HCT116 (cell line): ENCODE data around the gene RNF11. TPM values are rescaled to one million over a fixed set of nuclear protein-coding genes. Genes with fewer than 3 reads are reported as not detected.

Experiments used
- ATAC-seq: fragments of 200-7000 bp; cut with Tn5 transposase; 2 replicates; pipeline ENCODE4 v1.9.1; 2020; ENCODE audit warnings: mild to moderate bottlenecking, moderate library complexity
- BruUV-seq: library from RNA; stranded (reverse); fragments of 400-500 nt; replicated peaks from 2 replicates; lab custom pipeline; 2021; lab: Mats Ljungman, UMichigan
- CTCF ChIA-PET: fragments of 300-600 bp; sonication (Branson Sonifier 250); formaldehyde crosslinking; loops from one replicate; lab custom pipeline; 2021; ENCODE audit warnings: antibody characterized with exemption; lab: Charles Lee
- POLR2A ChIA-PET: fragments of 300-600, 350-600 bp; sonication (Branson Sonifier 250); formaldehyde crosslinking; loops from one replicate; lab custom pipeline; 2021; ENCODE audit warnings: antibody characterized with exemption; lab: Charles Lee
- RAD21 ChIA-PET, 2 experiments: fragments of 300-600 bp; sonication (Branson Sonifier 250); formaldehyde crosslinking; loops; one replicate each; lab custom pipeline; 2023; ENCODE audit warnings: low total read pairs in 2 of 2; ENCODE audit not compliant: uncharacterized antibody in 2 of 2, unreplicated experiment in 2 of 2, low non-redundant PET in 1 of 2; lab: Charles Lee
- DNase-seq: peaks from one replicate; pipeline ENCODE4 v3.0.0-alpha.2; 2010; ENCODE audit warnings: low read depth, low spot score
- H2AFZ ChIP-seq: fragments of 200-600 bp; shearing (Covaris generic), sonication (generic); 2 replicates; pipeline ENCODE4 v1.6.1; 2017; ENCODE audit warnings: low read depth, mixed run types, mixed read lengths, antibody characterized with exemption, low read length; ENCODE audit not compliant: poor library complexity, severe bottlenecking
- H3K27ac ChIP-seq: 2 replicates; pipeline ENCODE4 v1.5.1; 2012; ENCODE audit warnings: low read depth, low read length
- H3K27me3 ChIP-seq: fragments of 200-600 bp; sonication (generic); 2 replicates; pipeline ENCODE4 v1.6.1; 2016; ENCODE audit warnings: mixed run types, low read length, mixed read lengths; ENCODE audit not compliant: insufficient read depth
- H3K36me3 ChIP-seq, 2 experiments: fragments of 200-500 bp in 1 of 2; fragments of 200-600 bp in 1 of 2; sonication (Bioruptor generic) in 1 of 2; sonication (generic) in 1 of 2; 2 replicates each; pipeline versions ENCODE4 v1.5.1 to v1.6.1; 2014 to 2016; ENCODE audit warnings: low read length in 2 of 2, inconsistent platforms in 1 of 2, mixed read lengths in 1 of 2, mixed run types in 1 of 2; ENCODE audit not compliant: insufficient read depth in 2 of 2, control insufficient read depth in 1 of 2
- H3K4me1 ChIP-seq, 2 experiments: fragments of 200-600 bp in 1 of 2; sonication (generic) in 1 of 2; 2 replicates each; pipeline versions ENCODE4 v1.5.1 to v1.6.1; 2012 to 2017; ENCODE audit warnings: low read length in 2 of 2, inconsistent platforms in 1 of 2, mild to moderate bottlenecking in 1 of 2, mixed read lengths in 1 of 2, mixed run types in 1 of 2, moderate library complexity in 1 of 2; ENCODE audit not compliant: insufficient read depth in 2 of 2, control insufficient read depth in 1 of 2
- H3K4me2 ChIP-seq: fragments of 200-600 bp; sonication (generic); 2 replicates; pipeline ENCODE4 v1.6.1; 2017; ENCODE audit warnings: mixed run types, low read length, mixed read lengths
- H3K4me3 ChIP-seq, 2 experiments: fragments of 200-600 bp in 1 of 2; sonication (generic) in 1 of 2; replicated peaks in 1 of 2; 2 replicates each; pipeline ENCODE4 v1.5.1; 2011 to 2016; ENCODE audit warnings: low read length in 2 of 2, control low read depth in 1 of 2, low read depth in 1 of 2, mild to moderate bottlenecking in 1 of 2, mixed read lengths in 1 of 2, mixed run types in 1 of 2
- H3K79me2 ChIP-seq: fragments of 200-600 bp; sonication (generic); 2 replicates; pipeline ENCODE4 v1.6.1; 2017; ENCODE audit warnings: mild to moderate bottlenecking, mixed run types, low read length, moderate library complexity, mixed read lengths; ENCODE audit not compliant: insufficient read depth
- H3K9ac ChIP-seq: fragments of 200-600 bp; sonication (generic); 2 replicates; pipeline ENCODE4 v1.6.1; 2016; ENCODE audit warnings: low read length, mixed read lengths
- H3K9me2 ChIP-seq: fragments of 200-600 bp; sonication (generic), shearing (Covaris generic); 2 replicates; pipeline ENCODE4 v1.6.1; 2017; ENCODE audit warnings: mixed run types, mild to moderate bottlenecking, moderate library complexity; ENCODE audit not compliant: insufficient read depth
- H3K9me3 ChIP-seq, 2 experiments: fragments of 200-500 bp in 1 of 2; fragments of 200-600 bp in 1 of 2; sonication (Bioruptor generic) in 1 of 2; sonication (generic) in 1 of 2; 2 replicates each; pipeline ENCODE4 v1.6.1; 2014 to 2017; ENCODE audit warnings: low read length in 2 of 2, mixed read lengths in 2 of 2, inconsistent platforms in 1 of 2, low read depth in 1 of 2, mild to moderate bottlenecking in 1 of 2, mixed run types in 1 of 2, moderate library complexity in 1 of 2; ENCODE audit not compliant: control insufficient read depth in 1 of 2, insufficient read depth in 1 of 2
- H4K20me1 ChIP-seq: fragments of 200-600 bp; sonication (generic), shearing (Covaris generic); 2 replicates; pipeline ENCODE4 v1.6.1; 2017; ENCODE audit warnings: mixed run types, mild to moderate bottlenecking, moderate library complexity; ENCODE audit not compliant: insufficient read depth
- CEBPB ChIP-seq: IDR thresholded peaks from 2 replicates; pipeline ENCODE4 v1.6.1; 2012; ENCODE audit warnings: low read depth
- CTCF ChIP-seq, 3 experiments: fragments of 200-600 bp in 1 of 3; sonication (generic) in 1 of 3; IDR thresholded peaks in 2 of 3; conservative IDR thresholded peaks in 1 of 3; 2 replicates each; pipeline ENCODE4 v1.5.1; 2012 to 2017; ENCODE audit warnings: low read depth in 2 of 3, low read length in 2 of 3, antibody characterized with exemption in 1 of 3, borderline replicate concordance in 1 of 3, control low read depth in 1 of 3, mild to moderate bottlenecking in 1 of 3, mixed read lengths in 1 of 3, mixed run types in 1 of 3, moderate library complexity in 1 of 3; ENCODE audit not compliant: insufficient read depth in 1 of 3
- EGR1 ChIP-seq: IDR thresholded peaks from 2 replicates; pipeline ENCODE4 v1.6.1; 2012; ENCODE audit warnings: low read depth
- POLR2A ChIP-seq: IDR thresholded peaks from 2 replicates; pipeline ENCODE4 v1.7.0; 2011; ENCODE audit warnings: borderline replicate concordance; ENCODE audit not compliant: insufficient read depth, insufficient read length; ENCODE audit errors: extremely low read depth
- POLR2AphosphoS5 ChIP-seq: IDR thresholded peaks from 2 replicates; pipeline ENCODE4 v1.6.1; 2011; ENCODE audit warnings: mild to moderate bottlenecking, low read depth, low read length, moderate library complexity
- SIN3A ChIP-seq: IDR thresholded peaks from 2 replicates; pipeline ENCODE4 v1.6.1; 2012; ENCODE audit warnings: low read depth
- ZNF274 ChIP-seq: fragments of 200-500 bp; sonication (Bioruptor generic); IDR thresholded peaks from 2 replicates; pipeline ENCODE4 v1.6.1; 2014; ENCODE audit warnings: mild to moderate bottlenecking, low read depth, low read length, inconsistent platforms
- intact Hi-C: fragments of 100-400 bp; cut with micrococcal nuclease; formaldehyde crosslinking; loops from 2 replicates; pipeline ENCODE4 v1.10.0; 2022
- total RNA-seq: library from RNA; stranded (reverse); gene quantifications from one replicate; pipeline ENCODE4 v1.2.1, GENCODE V29; 2021; ENCODE audit not compliant: unreplicated experiment
- TF ChIP-seq, protein P1 (sequence below): IDR thresholded peaks from 2 replicates; pipeline ENCODE4 v1.6.1; 2012; ENCODE audit warnings: low read depth
- TF ChIP-seq, protein P2 (sequence below): IDR thresholded peaks from 2 replicates; pipeline ENCODE4 v1.6.1; 2012

Gene RNF11
- total RNA-seq, 1 experiment from 2014 or later: 60.9 TPM

- BruUV-seq: no TSS peak
- POLR2A ChIA-PET: no interaction called here
Observed at GRCh38 chr1:51303315-51303714, 67.2 kb downstream of the RNF11 start.

More at GRCh38 chr1:51303315-51303714, 67.2 kb downstream of the RNF11 start:
- no peak for DNase-seq
- intact Hi-C loops: no loop called here
- Histone ChIP-seq H3K9me2 (no peaks in the 10 kb centered on the region), H3K4me2 (no peak overlapping the region), H3K27me3 (no peaks in the 10 kb centered on the region), H3K9me3 (no peaks in the 10 kb centered on the region), H3K4me3 (no peak overlapping the region), H4K20me1 (no peaks in the 10 kb centered on the region)
- ATAC-seq: no peak; the same call in 1 of the 2 replicates
- ChIA-PET CTCF (no interaction called here), RAD21 (no interaction called here)
- TF ChIP-seq POLR2AphosphoS5: no peak
- TF ChIP-seq CTCF (IDR thresholded peaks at IDR 0.05 in 2 of 3, conservative IDR thresholded peaks at IDR 0.05 in 1 of 3; ENCODE audit: borderline replicate concordance in 1 of 3, insufficient read depth in 1 of 3, low read depth in 2 of 3, low read length in 2 of 3): no peak
- TF ChIP-seq, protein P1, sequence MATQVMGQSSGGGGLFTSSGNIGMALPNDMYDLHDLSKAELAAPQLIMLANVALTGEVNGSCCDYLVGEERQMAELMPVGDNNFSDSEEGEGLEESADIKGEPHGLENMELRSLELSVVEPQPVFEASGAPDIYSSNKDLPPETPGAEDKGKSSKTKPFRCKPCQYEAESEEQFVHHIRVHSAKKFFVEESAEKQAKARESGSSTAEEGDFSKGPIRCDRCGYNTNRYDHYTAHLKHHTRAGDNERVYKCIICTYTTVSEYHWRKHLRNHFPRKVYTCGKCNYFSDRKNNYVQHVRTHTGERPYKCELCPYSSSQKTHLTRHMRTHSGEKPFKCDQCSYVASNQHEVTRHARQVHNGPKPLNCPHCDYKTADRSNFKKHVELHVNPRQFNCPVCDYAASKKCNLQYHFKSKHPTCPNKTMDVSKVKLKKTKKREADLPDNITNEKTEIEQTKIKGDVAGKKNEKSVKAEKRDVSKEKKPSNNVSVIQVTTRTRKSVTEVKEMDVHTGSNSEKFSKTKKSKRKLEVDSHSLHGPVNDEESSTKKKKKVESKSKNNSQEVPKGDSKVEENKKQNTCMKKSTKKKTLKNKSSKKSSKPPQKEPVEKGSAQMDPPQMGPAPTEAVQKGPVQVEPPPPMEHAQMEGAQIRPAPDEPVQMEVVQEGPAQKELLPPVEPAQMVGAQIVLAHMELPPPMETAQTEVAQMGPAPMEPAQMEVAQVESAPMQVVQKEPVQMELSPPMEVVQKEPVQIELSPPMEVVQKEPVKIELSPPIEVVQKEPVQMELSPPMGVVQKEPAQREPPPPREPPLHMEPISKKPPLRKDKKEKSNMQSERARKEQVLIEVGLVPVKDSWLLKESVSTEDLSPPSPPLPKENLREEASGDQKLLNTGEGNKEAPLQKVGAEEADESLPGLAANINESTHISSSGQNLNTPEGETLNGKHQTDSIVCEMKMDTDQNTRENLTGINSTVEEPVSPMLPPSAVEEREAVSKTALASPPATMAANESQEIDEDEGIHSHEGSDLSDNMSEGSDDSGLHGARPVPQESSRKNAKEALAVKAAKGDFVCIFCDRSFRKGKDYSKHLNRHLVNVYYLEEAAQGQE: no peak
- TF ChIP-seq CEBPB: no peak
- TF ChIP-seq, protein P2, sequence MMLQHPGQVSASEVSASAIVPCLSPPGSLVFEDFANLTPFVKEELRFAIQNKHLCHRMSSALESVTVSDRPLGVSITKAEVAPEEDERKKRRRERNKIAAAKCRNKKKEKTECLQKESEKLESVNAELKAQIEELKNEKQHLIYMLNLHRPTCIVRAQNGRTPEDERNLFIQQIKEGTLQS: no peak
- no peak for TF ChIP-seq SIN3A
- TF ChIP-seq EGR1: no peak
- no peak for TF ChIP-seq ZNF274
- no peak for TF ChIP-seq POLR2A
- TF ChIP-seq, all 23 proteins: peak for 0
- Histone ChIP-seq H3K79me2 (no peaks in the 10 kb centered on the region), H3K4me1 (peaks cover 0 to 9% of the 10 kb centered on the region in 2 experiments; a peak in 3 of 4 replicates), H3K9ac (no peak overlapping the region), H2AFZ (no peak overlapping the region), H3K27ac (no peak overlapping the region), H3K36me3 (no peaks in the 10 kb centered on the region)
